ENCODE data around the gene ZMIZ1. TPM values are rescaled to one million over a fixed set of nuclear protein-coding genes. Genes with fewer than 3 reads are reported as not detected.

ZMIZ1 gene
- total RNA-seq, 1 donor from 2014 or later = 6.3 TPM

- no peak for FAIRE-seq
- DNase-seq (ENCODE audit: low read depth) = no peak
- H3K36me3 ChIP-seq (ENCODE audit: control insufficient read depth, insufficient read depth, low read length) = peaks cover 7% of the 10 kb centered on the region
- H3K27me3 ChIP-seq (ENCODE audit: control insufficient read depth, insufficient read depth, low read length) = no peaks in the 10 kb centered on the region
- no peak for TF ChIP-seq CTCF (IDR thresholded peaks at IDR 0.05; ENCODE audit: insufficient read depth, low read length, severe bottlenecking)
- no peak overlapping the region for H3K4me3 ChIP-seq (ENCODE audit: low read depth, low read length)
Observed at GRCh38 chr10:79318369-79318768, 249.6 kb downstream of the ZMIZ1 start.

GRCh38 chr10:79319115-79319771 is 250.5 kb downstream of the ZMIZ1 start:
- no peaks in the 10 kb centered on the region for H3K27me3 ChIP-seq (ENCODE audit: control insufficient read depth, insufficient read depth, low read length)
- DNase-seq (ENCODE audit: low read depth) = no peak
- H3K4me3 ChIP-seq (ENCODE audit: low read depth, low read length) = no peak overlapping the region
- H3K36me3 ChIP-seq (ENCODE audit: control insufficient read depth, insufficient read depth, low read length) = peaks cover 1% of the 10 kb centered on the region
- no peak for FAIRE-seq
- no peak for TF ChIP-seq CTCF (IDR thresholded peaks at IDR 0.05; ENCODE audit: insufficient read depth, low read length, severe bottlenecking)

- no peaks in the 10 kb centered on the region for H3K36me3 ChIP-seq (ENCODE audit: control insufficient read depth, insufficient read depth, low read length)
Observed at GRCh38 chr10:79320316-79320715, 251.6 kb downstream of the ZMIZ1 start.

GRCh38 chr10:79320820-79321493 is 252.2 kb downstream of the ZMIZ1 start:
- Histone ChIP-seq H3K4me3 (ENCODE audit: low read depth, low read length) (no peak overlapping the region), H3K36me3 (ENCODE audit: control insufficient read depth, insufficient read depth, low read length) (no peaks in the 10 kb centered on the region), H3K27me3 (ENCODE audit: control insufficient read depth, insufficient read depth, low read length) (no peaks in the 10 kb centered on the region)
- DNase-seq (ENCODE audit: low read depth) (peak; percentile 100), FAIRE-seq (peak; percentile 93)
- no peak for TF ChIP-seq CTCF (IDR thresholded peaks at IDR 0.05; ENCODE audit: insufficient read depth, low read length, severe bottlenecking)

More at GRCh38 chr10:79320316-79320715, 251.6 kb downstream of the ZMIZ1 start:
- DNase-seq (ENCODE audit: low read depth) (no peak), FAIRE-seq (no peak)
- TF ChIP-seq CTCF (IDR thresholded peaks at IDR 0.05; ENCODE audit: insufficient read depth, low read length, severe bottlenecking) = no peak
- H3K4me3 ChIP-seq (ENCODE audit: low read depth, low read length) = no peak overlapping the region
- H3K27me3 ChIP-seq (ENCODE audit: control insufficient read depth, insufficient read depth, low read length) = no peaks in the 10 kb centered on the region

GRCh38 chr10:79321494-79321882 is 252.7 kb downstream of the ZMIZ1 start:
- no peak overlapping the region for H3K4me3 ChIP-seq (ENCODE audit: low read depth, low read length)
- TF ChIP-seq CTCF (IDR thresholded peaks at IDR 0.05; ENCODE audit: insufficient read depth, low read length, severe bottlenecking) = no peak
- DNase-seq (ENCODE audit: low read depth) = no peak
- no peak for FAIRE-seq
- no peaks in the 10 kb centered on the region for H3K36me3 ChIP-seq (ENCODE audit: control insufficient read depth, insufficient read depth, low read length)
- H3K27me3 ChIP-seq (ENCODE audit: control insufficient read depth, insufficient read depth, low read length) = no peaks in the 10 kb centered on the region

All from bronchial epithelial cell (primary cell).